MM.1S (cell line): Measurements from ENCODE around the gene ADAMTS2.

ENCODE experiments used
- EZH2 ChIP-seq: fragments of 300-600 bp; sonication (generic); optimal IDR thresholded peaks from 2 replicates; pipeline ENCODE3; 2017; ENCODE audit warnings: low read depth, mild to moderate bottlenecking, antibody characterized with exemption, low read length, mixed read lengths
- EZH2phosphoT487 ChIP-seq: fragments of 300-600 bp; sonication (generic); IDR thresholded peaks from 2 replicates; pipeline ENCODE4 v1.6.1; 2018; ENCODE audit warnings: antibody characterized with exemption, low read length
- TF ChIP-seq, protein P1 (sequence below): fragments of 300-600 bp; sonication (generic); IDR thresholded peaks from 2 replicates; pipeline ENCODE4 v1.5.1; 2016; ENCODE audit warnings: antibody characterized with exemption, low read length, mixed read lengths

DNA sequence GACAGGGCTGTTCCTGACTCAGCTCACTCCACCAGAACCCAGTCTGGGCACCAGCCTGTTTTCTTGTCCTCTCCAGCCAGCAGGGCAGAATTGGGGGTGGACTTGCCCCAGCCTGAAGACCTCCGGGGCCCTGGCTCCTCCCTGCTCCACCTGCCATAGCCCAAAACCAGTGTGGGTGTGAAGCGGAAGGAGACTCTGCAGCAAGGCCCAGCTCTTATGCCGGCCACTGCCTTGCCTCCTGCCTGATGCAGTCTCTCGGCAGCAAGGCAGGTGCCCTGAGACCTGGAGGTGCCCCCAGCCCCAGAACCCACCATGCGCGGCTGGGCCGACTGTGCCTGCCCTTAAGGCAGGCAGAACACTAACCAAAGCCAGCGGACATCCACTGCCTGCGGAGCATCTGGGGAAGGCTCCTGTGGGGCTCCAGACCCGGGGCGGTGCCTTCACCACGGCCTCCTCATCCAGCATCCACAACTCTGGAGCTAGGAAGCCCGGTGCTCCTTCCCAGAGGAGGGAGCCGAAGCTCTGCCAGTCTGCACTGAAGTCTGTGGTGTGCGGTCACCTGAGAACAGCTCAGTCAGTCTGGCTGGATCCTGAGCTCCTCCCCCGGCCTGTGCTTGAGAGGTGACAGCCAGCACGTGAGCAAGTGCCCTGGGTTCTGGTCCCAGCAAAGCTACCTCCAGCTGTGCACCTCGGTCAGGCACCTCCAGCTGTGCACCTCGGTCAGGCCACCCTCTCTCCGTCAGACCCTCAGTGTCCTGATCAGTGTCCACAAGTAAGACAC, 116.7 kb downstream of the ADAMTS2 start:
- TF ChIP-seq, protein P1, sequence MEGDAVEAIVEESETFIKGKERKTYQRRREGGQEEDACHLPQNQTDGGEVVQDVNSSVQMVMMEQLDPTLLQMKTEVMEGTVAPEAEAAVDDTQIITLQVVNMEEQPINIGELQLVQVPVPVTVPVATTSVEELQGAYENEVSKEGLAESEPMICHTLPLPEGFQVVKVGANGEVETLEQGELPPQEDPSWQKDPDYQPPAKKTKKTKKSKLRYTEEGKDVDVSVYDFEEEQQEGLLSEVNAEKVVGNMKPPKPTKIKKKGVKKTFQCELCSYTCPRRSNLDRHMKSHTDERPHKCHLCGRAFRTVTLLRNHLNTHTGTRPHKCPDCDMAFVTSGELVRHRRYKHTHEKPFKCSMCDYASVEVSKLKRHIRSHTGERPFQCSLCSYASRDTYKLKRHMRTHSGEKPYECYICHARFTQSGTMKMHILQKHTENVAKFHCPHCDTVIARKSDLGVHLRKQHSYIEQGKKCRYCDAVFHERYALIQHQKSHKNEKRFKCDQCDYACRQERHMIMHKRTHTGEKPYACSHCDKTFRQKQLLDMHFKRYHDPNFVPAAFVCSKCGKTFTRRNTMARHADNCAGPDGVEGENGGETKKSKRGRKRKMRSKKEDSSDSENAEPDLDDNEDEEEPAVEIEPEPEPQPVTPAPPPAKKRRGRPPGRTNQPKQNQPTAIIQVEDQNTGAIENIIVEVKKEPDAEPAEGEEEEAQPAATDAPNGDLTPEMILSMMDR, result no peak
- TF ChIP-seq EZH2 (no peak), EZH2phosphoT487 (no peak)
